Breast epithelium (tissue), 4 donors: ENCODE results near the gene AHSG. TPM values are rescaled to one million over a fixed set of nuclear protein-coding genes. Genes with fewer than 3 reads are reported as not detected.
"Not testable (repeated sequence)": the region's sequence is repeated elsewhere in the genome, so short reads cannot be mapped to it uniquely, and the experiment has no call there.

ENCODE experiments used
- DNase-seq, 2 donors: peaks; one replicate each; pipeline ENCODE4 v3.0.0-alpha.2; 2019; ENCODE audit warnings: low spot score in 2 of 2
- H3K27ac ChIP-seq, 2 donors: fragments of 200-600 bp; sonication (generic) in 1 of 2; one replicate each; pipeline ENCODE4 v1.5.1; 2016 to 2019; ENCODE audit warnings: mild to moderate bottlenecking in 1 of 2
- H3K27me3 ChIP-seq, 2 donors: fragments of 200-600 bp; sonication (generic) in 1 of 2; one replicate each; pipeline versions ENCODE4 v1.5.1 to v1.6.0; 2017 to 2019; ENCODE audit warnings: control low read depth in 1 of 2, mild to moderate bottlenecking in 1 of 2
- H3K36me3 ChIP-seq: fragments of 200-600 bp; one replicate; pipeline ENCODE4 v1.5.1; 2019
- H3K4me1 ChIP-seq, 2 donors: fragments of 200-600 bp; sonication (generic); one replicate each; pipeline ENCODE4 v1.5.1; 2016 to 2019; ENCODE audit warnings: control low read depth in 1 of 2
- H3K4me3 ChIP-seq, 3 donors: fragments of 200-600 bp; sonication (generic); 1 replicate in 2 of 3; 2 replicates in 1 of 3; pipeline ENCODE4 v1.5.1; 2016 to 2019; ENCODE audit warnings: mild to moderate bottlenecking in 3 of 3, moderate library complexity in 2 of 3
- H3K9me3 ChIP-seq, 2 donors: fragments of 200-600 bp; sonication (generic) in 1 of 2; one replicate each; pipeline ENCODE4 v1.5.1; 2016 to 2019; ENCODE audit warnings: control low read depth in 1 of 2
- CTCF ChIP-seq, 3 donors: fragments of 450-650 bp; IDR thresholded peaks; one replicate each; pipeline ENCODE4 v1.5.1; 2016 to 2017; ENCODE audit warnings: antibody characterized with exemption in 3 of 3, mild to moderate bottlenecking in 3 of 3, moderate library complexity in 3 of 3
- POLR2A ChIP-seq: fragments of 450-650 bp; IDR thresholded peaks from one replicate; pipeline ENCODE4 v1.6.1; 2016; ENCODE audit warnings: antibody characterized with exemption, mild to moderate bottlenecking, moderate library complexity
- POLR2AphosphoS5 ChIP-seq, 3 donors: sonication (generic); formaldehyde crosslinking; IDR thresholded peaks; one replicate each; pipeline ENCODE4 v1.6.1; 2017; ENCODE audit warnings: antibody characterized with exemption in 3 of 3
- intact Hi-C: fragments of 100-400 bp; cut with DNase I; formaldehyde crosslinking; loops from one replicate; pipeline ENCODE4 v1.15.1; 2023; ENCODE audit warnings: low total_unique reads
- total RNA-seq, 3 donors: library from RNA; depleted of rRNA; stranded (reverse); fragments of >200 nt; gene quantifications; one replicate each; pipeline ENCODE4 v1.1.0, GENCODE V29; 2016

The AHSG gene
- total RNA-seq, 3 donors from 2014 or later, result not detected

- no peak overlapping the region for H3K27ac ChIP-seq
- H3K4me1 ChIP-seq, result no peaks in the 10 kb centered on the region
- TF ChIP-seq POLR2AphosphoS5 (IDR thresholded peaks at IDR 0.05) (no peak), POLR2A (no peak)
- DNase-seq, result no peak
- no peaks in the 10 kb centered on the region for H3K9me3 ChIP-seq
- no peaks in the 10 kb centered on the region for H3K36me3 ChIP-seq
- no peak overlapping the region for H3K4me3 ChIP-seq
- intact Hi-C loops, result no loop called here
- no peaks in the 10 kb centered on the region for H3K27me3 ChIP-seq
Observed at GRCh38 chr3:186630950-186631641, 18.2 kb downstream of the AHSG start.

GRCh38 chr3:186633481-186633880 lies 20.6 kb downstream of the AHSG start:
- H3K9me3 ChIP-seq, result no peaks in the 10 kb centered on the region
- no peaks in the 10 kb centered on the region for H3K36me3 ChIP-seq
- no peaks in the 10 kb centered on the region for H3K27me3 ChIP-seq
- intact Hi-C loops, result no loop called here
- H3K4me1 ChIP-seq, result no peaks in the 10 kb centered on the region
- no peak for DNase-seq
- H3K4me3 ChIP-seq, result no peak overlapping the region
- TF ChIP-seq POLR2A (no peak), POLR2AphosphoS5 (IDR thresholded peaks at IDR 0.05) (no peak), CTCF (IDR thresholded peaks at IDR 0.05) (no peak)
- no peak overlapping the region for H3K27ac ChIP-seq

- H3K27ac ChIP-seq, H3K4me1 ChIP-seq, DNase-seq, H3K27me3 ChIP-seq, H3K9me3 ChIP-seq, H3K4me3 ChIP-seq, intact Hi-C loops, H3K36me3 ChIP-seq: not testable (repeated sequence)
Observed at GRCh38 chr3:186634207-186634606, 21.3 kb downstream of the AHSG start.

GRCh38 chr3:186635532-186635931 lies 22.7 kb downstream of the AHSG start:
- TF ChIP-seq POLR2A (no peak), CTCF (IDR thresholded peaks at IDR 0.05) (no peak), POLR2AphosphoS5 (IDR thresholded peaks at IDR 0.05) (no peak)
- H3K4me3 ChIP-seq, result no peak overlapping the region
- no peaks in the 10 kb centered on the region for H3K4me1 ChIP-seq
- H3K36me3 ChIP-seq, result no peaks in the 10 kb centered on the region
- H3K27ac ChIP-seq, result no peak overlapping the region
- intact Hi-C loops, result no loop called here
- H3K9me3 ChIP-seq, result no peaks in the 10 kb centered on the region
- DNase-seq, result no peak
- no peaks in the 10 kb centered on the region for H3K27me3 ChIP-seq

- DNase-seq, result no peak
- TF ChIP-seq CTCF (IDR thresholded peaks at IDR 0.05), result no peak
- no peak for TF ChIP-seq POLR2A
- TF ChIP-seq POLR2AphosphoS5 (IDR thresholded peaks at IDR 0.05), result no peak
- intact Hi-C loops, result no loop called here
- no peak overlapping the region for H3K27ac ChIP-seq
- H3K36me3 ChIP-seq, result no peaks in the 10 kb centered on the region
- H3K4me1 ChIP-seq, result peaks cover 0 to under 1% of the 10 kb centered on the region in 2 donors
- no peaks in the 10 kb centered on the region for H3K27me3 ChIP-seq
- H3K4me3 ChIP-seq, result no peak overlapping the region
- H3K9me3 ChIP-seq, result no peaks in the 10 kb centered on the region
Observed at GRCh38 chr3:186636536-186636935, 23.7 kb downstream of the AHSG start.

- H3K9me3 ChIP-seq, result no peaks in the 10 kb centered on the region
- no peaks in the 10 kb centered on the region for H3K27me3 ChIP-seq
- no peak overlapping the region for H3K4me3 ChIP-seq
- no peak for TF ChIP-seq CTCF (IDR thresholded peaks at IDR 0.05)
- TF ChIP-seq POLR2A, result no peak
- no peak for TF ChIP-seq POLR2AphosphoS5 (IDR thresholded peaks at IDR 0.05)
- intact Hi-C loops, result no loop called here
- DNase-seq, result no peak
- no peak overlapping the region for H3K27ac ChIP-seq
- no peaks in the 10 kb centered on the region for H3K36me3 ChIP-seq
- peaks cover 0 to 6% of the 10 kb centered on the region in 2 donors for H3K4me1 ChIP-seq
Observed at GRCh38 chr3:186637686-186638085, 24.8 kb downstream of the AHSG start.
